HG03064 (cell line): ENCODE measurements around the gene DNMT1.

Experiments used
- ATAC-seq: cut with Tn5 transposase; IDR thresholded peaks from one replicate; pipeline ENCODE4 v1.9.1; 2021; ENCODE audit warnings: low read depth; ENCODE audit not compliant: unreplicated experiment

DNMT1 gene

GRCh38 chr19:10104130-10104513 is 90.6 kb downstream of the DNMT1 start:
- no peak for ATAC-seq

DNA sequence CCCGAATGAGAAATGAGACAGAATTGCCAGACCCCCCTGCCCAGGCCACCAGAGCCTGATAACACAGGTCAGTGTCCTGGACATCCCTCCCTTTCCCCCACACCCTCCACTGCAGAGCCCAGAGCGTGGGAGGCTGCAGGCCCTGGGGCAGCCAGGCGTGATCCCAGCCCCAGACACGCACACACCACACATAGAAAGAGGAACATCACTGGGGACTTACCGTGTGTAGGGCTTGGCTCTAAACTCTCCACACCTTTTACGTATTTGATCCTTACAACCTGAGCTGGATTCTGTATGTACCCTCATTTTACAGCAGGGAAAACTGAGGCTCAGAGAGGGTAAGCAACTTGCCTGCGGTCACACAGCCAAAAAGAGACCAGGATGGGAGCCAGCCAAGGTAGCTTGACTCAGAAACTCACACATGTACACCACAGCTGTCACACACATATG is 91.9 kb downstream of the DNMT1 start:
- no peak for ATAC-seq

GRCh38 chr19:10100163-10100785 is 94.5 kb downstream of the DNMT1 start:
- no peak for ATAC-seq

GRCh38 chr19:10096615-10096963 is 98.2 kb downstream of the DNMT1 start:
- ATAC-seq = no peak

DNA sequence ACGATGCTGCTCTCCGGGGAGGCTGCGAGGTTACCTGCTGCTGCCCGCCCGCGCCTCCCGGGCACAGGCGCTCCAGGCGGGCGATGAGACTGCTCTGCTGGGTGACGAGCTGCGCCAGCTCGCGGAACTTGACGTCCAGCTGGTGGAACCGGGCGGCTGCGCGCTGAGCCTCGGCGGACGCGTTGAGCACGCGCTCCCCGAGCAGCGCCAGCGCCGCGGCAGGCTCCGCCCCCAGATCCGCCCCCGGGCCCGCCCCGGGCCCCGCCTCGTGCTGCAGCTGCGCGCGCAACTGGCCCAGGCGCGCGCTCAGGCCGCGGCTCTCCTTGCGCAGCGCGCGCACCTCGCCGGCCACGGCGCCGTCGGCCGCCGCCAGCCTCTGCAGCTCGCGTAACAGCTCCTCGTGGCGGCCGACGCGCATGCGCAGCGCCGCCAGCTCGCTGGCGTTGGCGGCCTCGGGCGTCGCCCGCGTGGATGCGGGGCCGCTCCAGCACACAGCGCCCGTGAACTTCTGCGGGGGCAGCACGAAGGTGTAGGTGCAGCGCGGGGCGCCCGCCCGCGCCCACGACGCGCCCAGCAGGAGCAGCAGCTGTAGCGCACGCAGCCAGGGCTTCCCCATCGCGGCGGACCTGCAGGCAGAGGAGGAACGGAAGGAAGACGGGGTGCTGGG is 98.7 kb downstream of the DNMT1 start:
- peak; percentile 50 for ATAC-seq

- ATAC-seq = no peak
Measured at GRCh38 chr19:10095622-10095947, 99.2 kb downstream of the DNMT1 start.

- ATAC-seq = no peak
Measured at GRCh38 chr19:10093295-10094186, 101.2 kb downstream of the DNMT1 start.

GRCh38 chr19:10092648-10093294 is 102.0 kb downstream of the DNMT1 start:
- no peak for ATAC-seq

GRCh38 chr19:10091895-10092641 is 102.7 kb downstream of the DNMT1 start:
- ATAC-seq = no peak

DNA sequence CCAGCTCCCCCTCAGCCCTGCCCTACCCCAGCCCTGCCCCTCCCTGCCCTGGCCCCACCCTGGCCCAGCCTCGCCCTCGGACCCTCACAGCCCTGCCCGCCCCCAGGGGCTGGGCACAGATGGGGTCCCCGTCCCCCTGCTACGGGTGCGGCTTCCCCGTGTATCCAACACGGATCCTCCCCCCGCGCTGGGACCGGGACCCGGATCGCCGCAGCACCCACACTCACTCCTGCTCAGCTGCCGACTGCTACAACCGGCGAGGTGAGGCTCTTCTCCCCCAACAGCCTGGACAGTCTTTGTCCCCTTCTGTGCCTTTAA is 103.4 kb downstream of the DNMT1 start:
- no peak for ATAC-seq

DNA sequence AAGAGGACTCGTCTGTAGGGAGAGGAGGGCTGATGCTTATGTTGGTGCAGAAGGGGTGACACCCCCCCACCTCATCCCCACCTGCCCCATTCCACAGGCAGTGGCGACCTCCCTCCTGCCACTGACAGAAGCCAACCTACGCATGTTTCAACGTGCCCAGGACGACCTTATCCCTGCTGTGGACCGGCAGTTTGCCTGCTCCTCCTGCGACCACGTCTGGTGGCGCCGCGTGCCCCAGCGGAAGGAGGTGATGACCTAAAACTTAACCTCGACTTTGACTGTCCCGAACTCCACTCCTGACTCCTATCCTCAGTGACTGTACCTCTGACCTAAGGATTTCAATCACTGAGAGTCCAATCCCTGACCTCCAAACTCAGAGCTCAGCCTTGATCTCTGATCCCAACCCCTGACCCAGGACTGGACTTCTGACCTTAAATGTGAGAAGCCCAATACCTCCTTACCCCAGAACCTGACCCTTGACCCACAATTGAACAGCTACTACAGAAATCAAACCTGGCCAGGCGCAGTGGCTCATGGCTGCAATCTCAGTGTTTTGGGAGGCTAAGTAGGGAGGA is 104.9 kb downstream of the DNMT1 start:
- ATAC-seq = no peak

DNA sequence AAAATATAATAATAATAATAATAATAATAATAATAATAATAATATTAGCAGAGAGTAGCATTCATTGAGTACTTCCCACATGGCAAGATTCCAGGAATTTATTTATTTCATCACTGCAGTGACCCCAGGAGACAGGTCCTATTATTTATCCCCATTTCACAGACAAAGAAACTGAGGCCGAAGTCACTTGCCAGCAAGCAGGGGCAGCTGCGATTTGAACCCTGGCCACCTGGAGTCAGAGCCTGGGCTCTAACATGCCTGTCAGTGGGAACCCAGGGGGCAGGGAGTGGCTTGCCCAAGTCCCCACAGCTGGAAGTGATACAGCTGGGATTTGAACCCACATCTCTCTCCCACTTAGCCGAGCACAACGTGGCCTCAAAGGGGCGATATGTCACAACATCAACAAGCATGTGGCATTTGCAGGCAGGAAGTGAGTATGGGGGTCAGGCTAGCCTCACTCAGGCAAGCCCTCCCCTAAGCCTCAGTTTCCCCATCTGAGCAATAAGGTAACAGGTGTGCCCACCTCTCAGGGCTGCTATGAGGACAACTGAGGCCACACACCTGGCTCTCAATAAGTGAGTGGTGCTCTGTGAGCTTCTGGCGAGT is 105.7 kb downstream of the DNMT1 start:
- no peak for ATAC-seq

DNA sequence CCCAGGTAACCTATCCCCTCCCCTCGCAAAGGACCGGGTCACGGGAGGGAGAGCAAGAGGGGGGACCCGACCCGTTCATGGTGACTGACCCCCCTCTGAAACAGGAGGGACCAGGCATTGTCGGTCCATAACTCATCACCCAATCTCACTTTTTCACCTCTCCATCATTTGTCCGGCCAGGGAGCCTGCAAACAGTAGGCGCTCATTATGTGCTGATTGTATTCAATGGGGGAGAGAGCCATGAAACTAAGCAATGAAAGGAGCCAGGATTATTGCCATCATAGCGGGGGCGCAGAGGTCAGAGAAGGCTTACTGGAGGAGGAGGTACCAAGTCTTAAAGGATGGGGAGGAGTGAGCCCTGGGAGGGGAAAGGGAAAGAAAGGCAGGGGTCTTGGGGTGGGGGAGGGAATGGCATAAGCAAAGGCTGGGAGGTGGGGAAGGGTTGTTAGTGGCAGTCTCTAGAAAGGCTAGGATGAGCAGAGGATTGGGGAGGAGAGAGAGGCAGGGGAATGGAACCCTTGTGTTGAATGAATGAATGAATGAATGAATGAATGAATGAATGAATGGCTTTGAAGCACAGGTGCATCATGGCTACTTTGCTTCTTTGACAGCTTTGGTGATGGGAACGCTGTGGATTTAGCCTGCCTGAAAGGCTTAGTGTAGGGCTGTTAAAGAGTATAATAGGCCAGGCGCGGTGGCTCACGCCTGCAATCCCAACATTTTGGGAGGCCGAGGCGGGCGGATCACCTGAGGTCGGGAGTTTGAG is 107.3 kb downstream of the DNMT1 start:
- no peak for ATAC-seq

GRCh38 chr19:10086591-10087192 is 108.1 kb downstream of the DNMT1 start:
- no peak for ATAC-seq

DNA sequence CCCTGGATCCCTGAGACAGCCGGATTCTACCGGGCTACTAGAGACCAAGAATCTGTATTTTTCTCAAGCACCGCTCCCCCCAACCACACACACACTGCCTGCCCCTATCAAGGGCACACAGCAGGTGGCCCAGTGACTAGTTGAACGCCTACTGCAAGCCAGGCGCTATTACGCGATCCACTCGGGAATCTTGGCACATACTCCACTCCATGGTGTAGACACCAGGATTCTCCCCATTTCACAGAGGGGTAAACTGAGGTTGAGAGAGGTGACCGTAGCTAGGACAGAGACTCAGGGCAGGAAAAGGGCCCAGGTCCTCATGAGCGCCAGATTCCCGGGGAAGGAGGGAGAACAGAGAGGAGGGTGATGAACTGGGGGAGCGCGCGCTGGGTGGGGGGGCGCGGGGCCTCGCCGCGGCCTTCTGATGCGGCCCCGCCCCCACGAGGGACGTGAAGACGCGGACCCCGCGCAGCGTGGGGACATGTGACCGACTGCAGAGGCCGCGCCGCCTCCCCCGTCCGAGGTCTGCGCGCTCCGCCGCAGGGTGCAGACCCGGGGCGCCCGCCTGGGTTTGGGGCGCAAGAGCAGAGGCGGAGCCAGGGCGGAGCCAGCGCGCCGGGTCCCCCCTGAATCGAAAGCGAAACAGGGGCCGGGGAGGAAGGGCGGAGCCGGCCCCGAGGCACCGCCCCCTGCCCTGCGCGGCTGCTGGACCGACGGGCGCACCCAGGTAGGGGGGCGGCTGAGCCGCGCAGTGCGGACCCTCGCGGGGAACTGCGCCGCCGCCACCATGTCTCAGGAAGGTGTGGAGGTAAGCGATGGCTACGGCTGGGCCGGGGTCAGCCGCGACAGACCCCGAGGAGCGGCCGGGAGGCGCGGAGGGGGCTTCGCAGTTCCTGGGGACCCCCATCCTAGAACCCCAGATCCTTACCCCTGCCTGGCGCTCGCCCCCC is 108.8 kb downstream of the DNMT1 start, which contains the start of gene SHFL:
SHFL (plus strand) TSS at position 677 of the 950 bp plus-strand sequence; CDS start at position 788, 111 bp downstream.
- no peak for ATAC-seq

GRCh38 chr19:10084803-10085202 is 110.0 kb downstream of the DNMT1 start:
- no peak for ATAC-seq

- no peak for ATAC-seq
Measured at GRCh38 chr19:10083911-10084310, 110.8 kb downstream of the DNMT1 start.
